Stimulated activated CD8-positive, alpha-beta memory T cell treated with anti-CD3 and anti-CD28 coated beads, Interleukin-4, amount 100 ng/mL, for 48 hours (primary cell): Measurements from ENCODE around the gene TSPAN1.

ENCODE experiments used
- DNase-seq: peaks from one replicate; pipeline ENCODE4 v3.0.0-alpha.2; 2020

TSPAN1 gene

GRCh38 chr1:46174448-46175231, at the start of gene TSPAN1:
Gene TSPAN1 (plus strand): TSS chr1:46175087. CDS start chr1:46181108, 6,021 bp downstream.
- no peak for DNase-seq

GRCh38 chr1:46128344-46128743, 46.5 kb upstream of the TSPAN1 start:
- no peak for DNase-seq

- DNase-seq = no peak
These were observed 44.8 kb upstream of the TSPAN1 start for GRCh38 chr1:46130121-46130520.

GRCh38 chr1:46130606-46131005, 44.3 kb upstream of the TSPAN1 start:
- DNase-seq = no peak

GRCh38 chr1:46131093-46131492, 43.8 kb upstream of the TSPAN1 start:
- DNase-seq = no peak

GRCh38 chr1:46131712-46132528, 43.0 kb upstream of the TSPAN1 start:
- peak; percentile 54 for DNase-seq

GRCh38 chr1:46132529-46133180, 42.2 kb upstream of the TSPAN1 start, which contains the start of gene PIK3R3:
Gene PIK3R3 (minus strand): TSS chr1:46132629. CDS start chr1:46131952, 677 bp downstream.
- peak; percentile 91 for DNase-seq

- DNase-seq = no peak
These were observed 41.7 kb upstream of the TSPAN1 start for GRCh38 chr1:46133181-46133658.

GRCh38 chr1:46133781-46134350, 41.0 kb upstream of the TSPAN1 start:
- no peak for DNase-seq

- no peak for DNase-seq
These were observed 40.1 kb upstream of the TSPAN1 start for GRCh38 chr1:46134660-46135331.

GRCh38 chr1:46136711-46137110, 38.2 kb upstream of the TSPAN1 start:
- no peak for DNase-seq

- no peak for DNase-seq
These were observed 37.0 kb upstream of the TSPAN1 start for GRCh38 chr1:46137916-46138315.

- no peak for DNase-seq
These were observed 26.6 kb upstream of the TSPAN1 start for GRCh38 chr1:46148318-46148717.

GRCh38 chr1:46150085-46150484, 24.8 kb upstream of the TSPAN1 start:
- DNase-seq = no peak

- no peak for DNase-seq
These were observed 22.9 kb upstream of the TSPAN1 start for GRCh38 chr1:46152016-46152415.

GRCh38 chr1:46153228-46153627, 21.7 kb upstream of the TSPAN1 start:
- no peak for DNase-seq

- no peak for DNase-seq
These were observed 21.2 kb upstream of the TSPAN1 start for GRCh38 chr1:46153732-46154131.

GRCh38 chr1:46157916-46158311, 17.0 kb upstream of the TSPAN1 start:
- DNase-seq = no peak

GRCh38 chr1:46158312-46159281, 16.3 kb upstream of the TSPAN1 start:
- no peak for DNase-seq

GRCh38 chr1:46159516-46159915, 15.4 kb upstream of the TSPAN1 start:
- DNase-seq = no peak

- DNase-seq = no peak
These were observed 14.7 kb upstream of the TSPAN1 start for GRCh38 chr1:46160212-46160611.
